ENCODE results near the gene MID1IP1.

Gene MID1IP1

GRCh38 chrX:38817004-38817703 lies 15.9 kb downstream of the MID1IP1 start:
- DNase-seq = no peak

GRCh38 chrX:38819163-38819562 lies 17.9 kb downstream of the MID1IP1 start:
- no peak for DNase-seq

- no peak for DNase-seq
Observed at GRCh38 chrX:38819709-38820108, 18.4 kb downstream of the MID1IP1 start.

- no peak for DNase-seq
Observed at GRCh38 chrX:38820751-38821150, 19.5 kb downstream of the MID1IP1 start.

- no peak for DNase-seq
Observed at GRCh38 chrX:38824176-38824575, 22.9 kb downstream of the MID1IP1 start.

- DNase-seq = no peak
Observed at GRCh38 chrX:38831949-38832348, 30.7 kb downstream of the MID1IP1 start.

GRCh38 chrX:38837389-38837788 lies 36.1 kb downstream of the MID1IP1 start:
- DNase-seq = no peak

- DNase-seq = no peak
Observed at GRCh38 chrX:38839277-38839676, 38.0 kb downstream of the MID1IP1 start.

- DNase-seq = no peak
Observed at GRCh38 chrX:38839944-38840343, 38.7 kb downstream of the MID1IP1 start.

- no peak for DNase-seq
Observed at GRCh38 chrX:38841750-38842149, 40.5 kb downstream of the MID1IP1 start.

GRCh38 chrX:38845426-38845825 lies 44.2 kb downstream of the MID1IP1 start:
- no peak for DNase-seq

GRCh38 chrX:38847206-38847902 lies 46.1 kb downstream of the MID1IP1 start:
- no peak for DNase-seq

GRCh38 chrX:38847903-38848230 lies 46.6 kb downstream of the MID1IP1 start:
- no peak for DNase-seq

GRCh38 chrX:38848671-38849455 lies 47.6 kb downstream of the MID1IP1 start:
- DNase-seq = no peak

- DNase-seq = no peak
Observed at GRCh38 chrX:38850807-38851544, 49.7 kb downstream of the MID1IP1 start.

- no peak for DNase-seq
Observed at GRCh38 chrX:38854305-38854704, 53.0 kb downstream of the MID1IP1 start.

All from stimulated activated CD4-positive, alpha-beta T cell treated with anti-CD3 and anti-CD28 coated beads, Interleukin-1b, Interleukin-23, amount 100 ng/mL, for 48 hours (primary cell).